Mesenchymal stem cell (in vitro differentiated cells and primary cell): ENCODE data around the gene SPTSSA.
A peak's percentile ranks its signal among the peaks of the same experiment; 100 is the strongest.

Experiments
- DNase-seq: peaks from one replicate; pipeline ENCODE4 v3.0.0-alpha.2; 2013
- H2AFZ ChIP-seq: one replicate; pipeline ENCODE4 v1.6.1; 2013; ENCODE audit warnings: low read depth, mild to moderate bottlenecking, control low read depth, inconsistent platforms, low read length, moderate library complexity
- H2AK5ac ChIP-seq: 2 replicates; pipeline ENCODE4 v1.6.1; 2013; ENCODE audit warnings: low read length, moderate library complexity, mild to moderate bottlenecking, inconsistent platforms; ENCODE audit not compliant: severe bottlenecking
- H2BK120ac ChIP-seq: one replicate; pipeline ENCODE4 v1.6.1; 2013; ENCODE audit warnings: low read depth, mild to moderate bottlenecking, inconsistent platforms, low read length, moderate library complexity
- H2BK12ac ChIP-seq, 2 experiments: one replicate each; pipeline ENCODE4 v1.6.1; 2013; ENCODE audit warnings: inconsistent platforms in 2 of 2, low read length in 2 of 2, mild to moderate bottlenecking in 2 of 2, moderate library complexity in 2 of 2, control low read depth in 1 of 2
- H2BK15ac ChIP-seq: one replicate; pipeline ENCODE4 v1.6.1; 2013; ENCODE audit warnings: mild to moderate bottlenecking, low read depth, inconsistent platforms; ENCODE audit not compliant: poor library complexity, severe bottlenecking
- H2BK5ac ChIP-seq: 2 replicates; pipeline ENCODE4 v1.6.1; 2013; ENCODE audit warnings: low read depth, mild to moderate bottlenecking, low read length, control low read depth, inconsistent platforms; ENCODE audit not compliant: poor library complexity, severe bottlenecking
- H3K14ac ChIP-seq, 2 experiments: one replicate each; pipeline ENCODE4 v1.6.1; 2013; ENCODE audit warnings: inconsistent platforms in 2 of 2, low read length in 2 of 2, control low read depth in 1 of 2, mild to moderate bottlenecking in 1 of 2, moderate library complexity in 1 of 2
- H3K18ac ChIP-seq, 2 experiments: one replicate each; pipeline ENCODE4 v1.6.1; 2013; ENCODE audit warnings: inconsistent platforms in 2 of 2, low read length in 2 of 2, control low read depth in 1 of 2, low read depth in 1 of 2, mild to moderate bottlenecking in 1 of 2
- H3K23ac ChIP-seq, 2 experiments: one replicate each; pipeline ENCODE4 v1.6.1; 2013; ENCODE audit warnings: inconsistent platforms in 2 of 2, low read length in 2 of 2, mild to moderate bottlenecking in 2 of 2, moderate library complexity in 2 of 2, control low read depth in 1 of 2
- H3K27ac ChIP-seq: 2 replicates; pipeline ENCODE4 v1.5.1; 2013; ENCODE audit warnings: mild to moderate bottlenecking, moderate library complexity, low read length, control low read depth, inconsistent platforms; ENCODE audit not compliant: poor library complexity, severe bottlenecking
- H3K27me3 ChIP-seq, 2 experiments: 2 replicates each; pipeline versions ENCODE4 v1.6.1 to v1.7.0; 2013; ENCODE audit warnings: low read length in 2 of 2, mild to moderate bottlenecking in 2 of 2, moderate library complexity in 2 of 2, control low read depth in 1 of 2, inconsistent platforms in 1 of 2; ENCODE audit not compliant: control insufficient read depth in 1 of 2, insufficient read depth in 1 of 2
- H3K36me3 ChIP-seq, 2 experiments: 2 replicates each; pipeline versions ENCODE4 v1.6.1 to v1.7.0; 2013; ENCODE audit warnings: low read length in 2 of 2, control low read depth in 1 of 2, inconsistent platforms in 1 of 2, low read depth in 1 of 2, mild to moderate bottlenecking in 1 of 2; ENCODE audit not compliant: insufficient read depth in 2 of 2, control insufficient read depth in 1 of 2
- H3K4ac ChIP-seq, 2 experiments: one replicate each; pipeline ENCODE4 v1.6.1; 2013; ENCODE audit warnings: inconsistent platforms in 2 of 2, low read length in 2 of 2, mild to moderate bottlenecking in 2 of 2, moderate library complexity in 2 of 2, control low read depth in 1 of 2, low read depth in 1 of 2
- H3K4me1 ChIP-seq: 2 replicates; pipeline ENCODE4 v1.6.1; 2013; ENCODE audit warnings: low read depth, low read length, control low read depth; ENCODE audit not compliant: control insufficient read depth, insufficient read depth
- H3K4me2 ChIP-seq: 2 replicates; pipeline ENCODE4 v1.6.1; 2013; ENCODE audit warnings: low read length, mild to moderate bottlenecking, inconsistent platforms; ENCODE audit not compliant: poor library complexity, severe bottlenecking
- H3K4me3 ChIP-seq, 2 experiments: 2 replicates each; pipeline versions ENCODE4 v1.5.1 to v1.7.0; 2013; ENCODE audit warnings: low read length in 2 of 2, mild to moderate bottlenecking in 2 of 2, control low read depth in 1 of 2, low read depth in 1 of 2; ENCODE audit not compliant: insufficient read depth in 1 of 2
- H3K79me1 ChIP-seq: replicated peaks from 2 replicates; pipeline ENCODE4 v1.6.1; 2013; ENCODE audit warnings: mild to moderate bottlenecking, control low read depth, low read length, inconsistent platforms; ENCODE audit not compliant: poor library complexity, severe bottlenecking
- H3K9ac ChIP-seq: 2 replicates; pipeline ENCODE4 v1.7.0; 2013; ENCODE audit warnings: mild to moderate bottlenecking, low read length, moderate library complexity
- H3K9me3 ChIP-seq: 2 replicates; pipeline ENCODE4 v1.7.0; 2013; ENCODE audit warnings: mild to moderate bottlenecking, low read length; ENCODE audit not compliant: control insufficient read depth
- H4K8ac ChIP-seq: one replicate; pipeline ENCODE4 v1.6.1; 2013; ENCODE audit warnings: inconsistent platforms, mild to moderate bottlenecking, low read length, moderate library complexity
- H4K91ac ChIP-seq: one replicate; pipeline ENCODE4 v1.6.1; 2013; ENCODE audit warnings: mild to moderate bottlenecking, low read length, inconsistent platforms
- WGBS: methylation state at CpG from one replicate; pipeline ENCODE4 v1.1.7; 2013; ENCODE audit warnings: mixed read lengths; 5-methylcytosine and 5-hydroxymethylcytosine counted together

The SPTSSA gene

GRCh38 chr14:34423445-34423844 lies 38.6 kb downstream of the SPTSSA start:
- no peaks in the 10 kb centered on the region for H3K27me3 ChIP-seq
- 95% methylated on average over 2 of the region's 2 CpGs for WGBS
- H2BK120ac ChIP-seq, result no peak overlapping the region

GRCh38 chr14:34420547-34421150 lies 41.4 kb downstream of the SPTSSA start:
- Histone ChIP-seq H2AFZ (no peak overlapping the region), H3K9me3 (peaks cover 16% of the 10 kb centered on the region), H2BK120ac (no peak overlapping the region), H2BK12ac (no peak overlapping the region), H3K4me1 (no peaks in the 10 kb centered on the region), H3K4me3 (no peak overlapping the region), H2BK5ac (no peak overlapping the region), H2BK15ac (no peak overlapping the region), H4K8ac (no peak overlapping the region), H3K4me2 (no peak overlapping the region), H3K27ac (no peak overlapping the region), H2AK5ac (no peak overlapping the region), H4K91ac (no peak overlapping the region), H3K79me1 (no peaks in the 10 kb centered on the region), H3K9ac (no peak overlapping the region), H3K36me3 (no peaks in the 10 kb centered on the region), H3K27me3 (no peaks in the 10 kb centered on the region), H3K23ac (no peak overlapping the region), H3K18ac (no peak overlapping the region), H3K4ac (no peak overlapping the region), H3K14ac (no peak overlapping the region)
- DNase-seq, result no peak
- WGBS, result 94% methylated on average over 6 of the region's 6 CpGs

More at GRCh38 chr14:34423445-34423844, 38.6 kb downstream of the SPTSSA start:
- Histone ChIP-seq H3K36me3 (no peaks in the 10 kb centered on the region), H4K91ac (no peak overlapping the region), H3K27ac (no peak overlapping the region), H3K4me1 (no peaks in the 10 kb centered on the region), H3K14ac (no peak overlapping the region), H2BK12ac (no peak overlapping the region), H3K4me3 (no peak overlapping the region), H3K79me1 (no peaks in the 10 kb centered on the region), H3K18ac (no peak overlapping the region), H2BK5ac (no peak overlapping the region), H2BK15ac (no peak overlapping the region), H3K4ac (no peak overlapping the region), H4K8ac (no peak overlapping the region), H3K9me3 (peaks cover 16% of the 10 kb centered on the region), H3K4me2 (no peak overlapping the region), H2AK5ac (no peak overlapping the region), H2AFZ (no peak overlapping the region), H3K23ac (no peak overlapping the region), H3K9ac (no peak overlapping the region)
- DNase-seq, result no peak

GRCh38 chr14:34409721-34410120 lies 52.3 kb downstream of the SPTSSA start:
- 80% methylated on average over 2 of the region's 2 CpGs for WGBS
- Histone ChIP-seq H2AK5ac (no peak overlapping the region), H2BK15ac (no peak overlapping the region), H4K91ac (no peak overlapping the region), H4K8ac (no peak overlapping the region), H3K23ac (no peak overlapping the region), H2BK120ac (no peak overlapping the region), H3K36me3 (no peaks in the 10 kb centered on the region), H3K9ac (no peak overlapping the region), H2AFZ (no peak overlapping the region), H3K9me3 (peaks cover 21% of the 10 kb centered on the region), H3K4ac (no peak overlapping the region), H3K27me3 (no peaks in the 10 kb centered on the region), H3K4me3 (no peak overlapping the region), H3K79me1 (no peaks in the 10 kb centered on the region), H2BK5ac (no peak overlapping the region), H3K18ac (no peak overlapping the region), H3K14ac (peak overlapping the region in 1 of 2 experiments; percentile 32), H3K4me1 (no peaks in the 10 kb centered on the region), H3K27ac (no peak overlapping the region), H3K4me2 (no peak overlapping the region), H2BK12ac (no peak overlapping the region)
- no peak for DNase-seq

GRCh38 chr14:34407951-34408350 lies 54.1 kb downstream of the SPTSSA start:
- Histone ChIP-seq H3K27me3 (no peaks in the 10 kb centered on the region), H2BK5ac (no peak overlapping the region)
- WGBS, result 93% methylated on average over 1 of the region's 1 CpG

More at GRCh38 chr14:34407951-34408350, 54.1 kb downstream of the SPTSSA start:
- Histone ChIP-seq H4K8ac (no peak overlapping the region), H2BK120ac (no peak overlapping the region), H3K4me2 (no peak overlapping the region), H3K4ac (no peak overlapping the region), H3K27ac (no peak overlapping the region), H2BK12ac (no peak overlapping the region), H2BK15ac (no peak overlapping the region), H2AFZ (no peak overlapping the region), H3K36me3 (no peaks in the 10 kb centered on the region), H3K4me3 (no peak overlapping the region), H2AK5ac (no peak overlapping the region), H3K4me1 (no peaks in the 10 kb centered on the region), H3K79me1 (no peaks in the 10 kb centered on the region), H3K9ac (no peak overlapping the region), H3K23ac (no peak overlapping the region), H3K14ac (no peak overlapping the region), H3K18ac (no peak overlapping the region), H3K9me3 (peaks cover 21% of the 10 kb centered on the region), H4K91ac (no peak overlapping the region)
- no peak for DNase-seq
